Fibroblast of skin of right quadriceps (primary cell): ENCODE data around the gene GRIK5.
"Not testable (repeated sequence)": the region's sequence is repeated elsewhere in the genome, so short reads cannot be mapped to it uniquely, and the experiment has no call there.

Source experiments
- DNase-seq: peaks from one replicate; pipeline ENCODE4 v3.0.0-alpha.2; 2013

Gene GRIK5

GRCh38 chr19:42069619-42070351 lies at the start of gene GRIK5:
TSS of gene GRIK5 (minus strand) at chr19:42070206. CDS start at chr19:42065770, 4,436 bp downstream.
- no peak for DNase-seq

GRCh38 chr19:42117076-42117475 lies 47.1 kb upstream of the GRIK5 start:
- DNase-seq: no peak

GRCh38 chr19:42116308-42117075 lies 46.5 kb upstream of the GRIK5 start:
- DNase-seq: no peak

- DNase-seq: no peak
Measured at GRCh38 chr19:42115705-42116104, 45.7 kb upstream of the GRIK5 start.

GRCh38 chr19:42115219-42115618 lies 45.2 kb upstream of the GRIK5 start:
- DNase-seq: no peak

GRCh38 chr19:42114412-42114811 lies 44.4 kb upstream of the GRIK5 start:
- no peak for DNase-seq

- peak; percentile 97 for DNase-seq
Measured at GRCh38 chr19:42113641-42114348, 43.8 kb upstream of the GRIK5 start.

GRCh38 chr19:42111811-42112210 lies 41.8 kb upstream of the GRIK5 start:
- DNase-seq: peak; percentile 77

- DNase-seq: peak; percentile 91
Measured at GRCh38 chr19:42111384-42111783, 41.4 kb upstream of the GRIK5 start.

GRCh38 chr19:42110658-42111057 lies 40.7 kb upstream of the GRIK5 start:
- DNase-seq: no peak

GRCh38 chr19:42109896-42110295 lies 39.9 kb upstream of the GRIK5 start:
- DNase-seq: no peak

GRCh38 chr19:42108527-42109389 lies 38.8 kb upstream of the GRIK5 start:
- peak; percentile 88 for DNase-seq

GRCh38 chr19:42105368-42105767 lies 35.4 kb upstream of the GRIK5 start:
- no peak for DNase-seq

GRCh38 chr19:42102877-42103276 lies 32.9 kb upstream of the GRIK5 start:
- DNase-seq: no peak

GRCh38 chr19:42100241-42100640 lies 30.2 kb upstream of the GRIK5 start:
- DNase-seq: not testable (repeated sequence)

- DNase-seq: no peak
Measured at GRCh38 chr19:42099336-42099925, 29.4 kb upstream of the GRIK5 start.

- no peak for DNase-seq
Measured at GRCh38 chr19:42098781-42099180, 28.8 kb upstream of the GRIK5 start.

- no peak for DNase-seq
Measured at GRCh38 chr19:42097461-42097860, 27.5 kb upstream of the GRIK5 start.

- DNase-seq: no peak
Measured at GRCh38 chr19:42096255-42096837, 26.3 kb upstream of the GRIK5 start.

GRCh38 chr19:42095814-42096230 lies 25.8 kb upstream of the GRIK5 start:
- no peak for DNase-seq

- DNase-seq: no peak
Measured at GRCh38 chr19:42095142-42095813, 25.3 kb upstream of the GRIK5 start.
